Measurements from ENCODE around the gene CKAP2.
A peak's percentile ranks its signal among the peaks of the same experiment; 100 is the strongest.
"Not testable (repeated sequence)": the region's sequence is repeated elsewhere in the genome, so short reads cannot be mapped to it uniquely, and the experiment has no call there.

The CKAP2 gene

DNA sequence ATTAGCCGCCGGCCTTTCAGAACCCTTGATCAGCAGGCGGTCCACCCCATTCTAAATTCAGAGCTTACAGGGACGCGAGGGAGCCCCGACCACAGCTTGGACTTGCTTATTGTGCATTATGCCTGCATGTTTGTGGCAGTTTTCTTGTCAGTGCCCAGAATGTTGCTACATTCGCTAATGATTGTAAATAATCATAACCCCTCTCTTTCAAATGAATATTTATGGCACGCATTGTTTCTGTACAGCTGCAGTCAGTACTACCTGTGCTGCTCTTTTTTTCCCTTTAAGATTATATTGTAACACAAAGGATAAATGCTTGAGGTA, 4.5 kb upstream of the CKAP2 start:
- FAIRE-seq, result no peak
- DNase-seq (ENCODE audit: insufficient read length, low spot score), result no peak

GRCh38 chr13:52451135-52451804, 4.0 kb upstream of the CKAP2 start:
- DNase-seq (ENCODE audit: insufficient read length, low spot score), result no peak
- no peak for FAIRE-seq

DNA sequence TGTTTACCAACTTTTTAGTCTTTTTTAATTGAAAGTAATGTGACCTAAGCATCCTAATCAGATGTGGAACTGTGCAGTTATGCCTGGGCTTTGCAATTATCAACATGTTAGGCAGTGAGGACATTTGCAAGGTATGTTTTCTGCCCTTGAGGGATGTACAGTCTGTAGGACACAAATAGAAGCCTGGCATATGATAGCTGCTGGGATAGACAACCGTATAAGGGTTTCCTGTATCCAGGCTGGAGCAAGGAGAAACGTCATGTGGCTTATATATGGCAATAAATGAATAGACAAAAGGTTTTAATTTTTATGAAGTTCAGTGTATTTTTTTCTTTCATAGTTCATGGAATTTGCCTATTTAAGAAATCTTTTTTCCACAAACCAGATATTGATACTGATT, 2.8 kb upstream of the CKAP2 start:
- DNase-seq (ENCODE audit: insufficient read length, low spot score) (no peak), FAIRE-seq (no peak)

DNA sequence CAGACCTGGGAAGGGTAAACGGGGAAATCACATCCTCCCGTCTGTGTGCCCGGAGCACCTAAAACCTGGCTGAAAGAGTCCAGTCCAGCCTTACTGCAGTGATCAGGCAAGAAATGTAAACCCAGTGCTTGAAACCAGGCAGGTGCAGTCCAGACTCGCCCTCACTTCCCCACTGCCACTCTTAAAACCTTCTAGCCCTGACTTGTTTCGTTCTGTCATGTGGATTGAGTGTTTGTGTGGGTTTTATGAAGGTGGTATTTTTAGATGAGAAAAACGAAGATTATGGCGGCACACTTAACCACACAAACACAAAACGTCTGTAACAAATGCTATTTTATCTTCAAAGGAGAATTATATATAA, 839 bp upstream of the CKAP2 start:
- FAIRE-seq (peak; percentile 92), DNase-seq (ENCODE audit: insufficient read length, low spot score) (peak; percentile 17)

GRCh38 chr13:52455677-52456041, 381 bp downstream of the CKAP2 start:
- peak; percentile 56 for DNase-seq (ENCODE audit: insufficient read length, low spot score)
- no peak for FAIRE-seq

DNA sequence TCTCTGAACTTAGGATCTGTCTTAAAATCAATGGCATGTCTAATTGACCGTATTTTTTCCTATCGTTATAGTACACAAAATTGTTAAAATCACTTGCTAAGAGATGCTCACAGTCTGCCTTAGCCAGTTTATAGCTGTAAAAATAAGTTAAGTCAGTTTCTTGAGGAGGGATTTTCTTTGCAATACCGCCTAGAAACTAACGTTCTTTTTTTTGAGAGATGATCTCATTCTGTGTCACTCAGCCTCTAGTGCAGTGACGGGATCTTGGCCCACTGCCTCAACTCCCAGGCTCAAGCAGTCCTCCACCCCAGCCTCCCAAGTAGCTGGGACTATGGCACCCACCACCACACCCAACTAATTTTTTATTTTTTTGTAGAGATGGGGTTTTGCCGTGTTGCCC, 4.4 kb downstream of the CKAP2 start:
- DNase-seq (ENCODE audit: insufficient read length, low spot score) (no peak), FAIRE-seq (no peak)

- FAIRE-seq, result no peak
- no peak for DNase-seq (ENCODE audit: insufficient read length, low spot score)
Measured at GRCh38 chr13:52461265-52461664, 6.0 kb downstream of the CKAP2 start.

GRCh38 chr13:52463526-52463925, 8.2 kb downstream of the CKAP2 start:
- DNase-seq (ENCODE audit: insufficient read length, low spot score) (no peak), FAIRE-seq (no peak)

DNA sequence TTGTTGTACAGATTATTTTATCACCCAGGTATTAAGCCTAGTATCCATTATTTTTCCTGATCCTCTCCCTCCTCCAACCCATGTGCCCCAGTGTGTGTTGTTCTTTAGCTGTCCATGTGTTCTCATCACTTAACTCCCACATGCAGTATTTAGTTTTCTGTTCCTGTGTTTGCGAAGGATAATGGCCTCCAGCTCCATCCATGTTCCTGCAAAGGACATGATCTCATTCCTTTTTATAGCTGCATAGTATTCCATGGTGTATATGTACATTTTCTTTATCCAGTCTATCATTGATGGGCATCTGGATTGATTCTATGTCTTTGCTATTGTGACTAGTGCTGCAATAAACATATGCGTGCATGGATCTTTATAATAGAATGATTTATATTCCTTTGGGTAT, 13.2 kb downstream of the CKAP2 start:
- DNase-seq (ENCODE audit: insufficient read length, low spot score); FAIRE-seq: not testable (repeated sequence)

DNA sequence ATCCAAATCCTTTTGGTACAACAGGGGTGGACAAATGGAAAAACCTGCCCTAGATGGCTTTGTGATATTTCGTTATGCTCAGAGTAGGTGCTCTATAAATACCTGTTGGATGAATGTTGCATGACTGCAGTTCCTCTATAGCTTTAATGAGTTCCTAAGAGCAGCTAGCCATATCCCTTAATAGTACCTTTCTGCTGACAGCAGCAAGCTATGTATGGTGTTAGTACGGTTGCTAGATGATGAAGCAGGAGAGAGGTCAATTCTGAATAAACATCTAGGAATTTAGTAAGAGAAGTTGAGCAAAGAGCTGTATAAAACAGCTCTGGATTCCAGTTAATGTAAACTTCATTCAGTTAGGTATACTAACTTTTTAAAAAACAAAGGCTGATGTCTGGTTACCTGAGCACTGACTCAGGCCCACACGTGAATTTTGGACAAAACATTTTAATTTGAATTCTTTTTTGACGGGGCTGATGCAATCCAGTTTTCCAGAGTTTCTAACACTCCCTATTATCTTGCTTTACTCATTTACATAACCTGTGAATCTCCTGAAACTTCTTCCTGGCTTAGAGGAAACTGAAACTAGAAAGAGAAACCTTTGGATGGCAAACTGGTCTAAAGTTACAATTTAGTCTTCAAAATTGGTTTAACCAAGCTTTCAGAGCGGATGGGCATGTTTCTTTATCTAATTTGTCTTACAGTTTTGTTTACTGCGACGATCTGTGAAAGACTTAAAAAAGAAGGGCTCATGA, 25.6 kb downstream of the CKAP2 start:
- peak; percentile 33 for FAIRE-seq
- DNase-seq (ENCODE audit: insufficient read length, low spot score), result not testable (repeated sequence)

GRCh38 chr13:52487078-52487477, 31.8 kb downstream of the CKAP2 start:
- FAIRE-seq, result not testable (repeated sequence)

GRCh38 chr13:52488763-52489162, 33.5 kb downstream of the CKAP2 start:
- FAIRE-seq; DNase-seq (ENCODE audit: insufficient read length, low spot score): not testable (repeated sequence)

More at GRCh38 chr13:52487078-52487477, 31.8 kb downstream of the CKAP2 start:
- DNase-seq (ENCODE audit: insufficient read length, low spot score), result not testable (repeated sequence)

DNA sequence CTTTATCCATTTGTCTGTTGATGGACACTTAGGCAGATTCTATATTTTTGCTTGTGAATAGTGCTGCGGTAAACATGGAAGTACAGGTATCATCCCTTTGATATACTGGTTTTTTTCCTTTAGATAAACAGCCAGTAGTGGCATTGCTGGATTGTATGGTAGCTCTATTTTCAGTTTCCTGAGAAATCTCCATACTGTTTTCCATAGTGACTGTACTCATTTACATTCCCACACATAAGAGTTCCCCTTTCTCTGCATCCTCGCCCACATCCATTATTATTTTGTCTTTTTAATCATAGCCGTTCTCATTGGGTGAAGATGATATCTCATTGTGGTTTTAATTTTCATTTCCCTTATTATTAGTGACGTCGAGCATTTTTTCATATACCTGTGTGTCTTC, 35.7 kb downstream of the CKAP2 start:
- FAIRE-seq; DNase-seq (ENCODE audit: insufficient read length, low spot score): not testable (repeated sequence)

DNA sequence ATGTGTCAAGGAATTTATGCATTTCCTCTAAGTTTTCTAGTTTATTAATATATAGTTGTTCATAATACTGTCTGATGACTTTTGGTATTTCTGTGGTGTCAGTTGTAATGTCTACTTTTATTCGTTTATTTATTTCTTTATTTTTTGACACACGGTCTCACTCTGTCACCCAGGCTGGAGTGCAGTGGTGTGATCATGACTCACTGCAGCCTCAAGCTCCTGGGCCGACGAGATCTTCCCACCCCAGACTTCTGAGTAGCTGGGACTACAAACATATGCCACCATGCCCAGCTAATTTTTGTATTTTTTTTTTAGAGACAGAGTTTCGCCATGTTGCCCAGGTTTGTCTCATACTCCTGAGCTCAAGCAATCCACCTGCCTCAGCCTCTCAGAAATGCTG, 39.0 kb downstream of the CKAP2 start:
- not testable (repeated sequence) for DNase-seq (ENCODE audit: insufficient read length, low spot score); FAIRE-seq

DNA sequence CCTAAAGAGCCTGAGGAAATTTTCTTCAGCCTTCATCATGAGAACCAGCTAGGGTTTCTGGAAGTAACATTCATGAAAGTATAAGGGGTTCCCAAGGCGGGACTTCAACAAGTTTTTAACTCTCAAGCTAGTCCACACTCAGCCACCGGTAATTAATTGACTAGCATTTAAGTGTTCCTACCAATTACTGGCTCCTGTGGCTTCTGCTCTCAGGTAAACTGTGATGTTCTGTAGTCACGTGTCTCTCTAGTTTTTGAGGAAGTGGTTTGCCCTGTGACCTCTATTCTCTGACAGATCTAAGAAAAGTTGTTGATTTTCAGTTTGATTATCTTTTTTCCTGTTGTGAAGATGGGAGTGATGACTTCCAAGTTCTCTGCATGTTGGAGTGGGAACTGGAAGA, 42.7 kb downstream of the CKAP2 start:
- FAIRE-seq, result peak; percentile 90
- not testable (repeated sequence) for DNase-seq (ENCODE audit: insufficient read length, low spot score)

DNA sequence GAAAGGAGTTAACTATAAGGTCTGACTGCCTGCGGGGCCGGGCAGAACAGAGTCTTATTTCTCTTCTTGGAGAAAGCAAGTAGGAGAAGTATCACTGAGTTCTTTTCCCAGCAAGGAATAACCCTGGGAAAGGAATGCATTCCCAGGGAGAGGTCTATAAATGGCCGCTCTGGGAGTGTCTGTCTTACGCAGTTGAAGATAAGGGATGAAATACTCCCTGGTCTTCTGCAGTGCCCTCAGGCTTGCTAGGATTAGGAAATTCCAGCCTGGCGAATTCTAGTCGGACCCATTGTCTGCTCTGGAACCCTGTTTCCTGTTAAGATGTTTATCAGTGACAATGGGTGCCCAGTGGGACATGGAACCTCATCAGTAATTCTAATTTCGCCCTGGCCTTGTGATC, 47.0 kb downstream of the CKAP2 start:
- not testable (repeated sequence) for DNase-seq (ENCODE audit: insufficient read length, low spot score)

GRCh38 chr13:52505843-52506242, 50.6 kb downstream of the CKAP2 start:
- not testable (repeated sequence) for FAIRE-seq; DNase-seq (ENCODE audit: insufficient read length, low spot score)

More for the DNA sequence above, 47.0 kb downstream of the CKAP2 start:
- not testable (repeated sequence) for FAIRE-seq

DNA sequence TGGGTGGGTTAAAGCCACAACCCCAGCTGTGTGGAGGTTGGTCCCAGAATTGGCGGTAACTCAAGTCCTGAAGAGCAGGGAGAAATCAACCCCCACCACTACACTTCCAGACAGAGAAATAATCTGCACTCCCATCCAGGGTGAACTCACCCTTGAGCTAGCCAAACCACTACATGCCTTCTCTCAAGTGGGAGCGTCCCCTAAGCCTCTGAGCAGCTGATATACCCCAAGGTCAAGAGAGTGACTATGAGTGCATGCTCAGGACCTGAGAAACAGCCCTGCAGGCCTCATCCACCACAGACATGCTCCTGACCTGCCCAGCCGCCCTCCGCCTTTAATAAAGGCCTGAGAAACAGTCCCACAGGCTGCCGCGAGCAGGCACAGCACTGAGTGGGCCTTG, 54.3 kb downstream of the CKAP2 start:
- not testable (repeated sequence) for FAIRE-seq

GRCh38 chr13:52510221-52510797, 55.0 kb downstream of the CKAP2 start:
- FAIRE-seq; DNase-seq (ENCODE audit: insufficient read length, low spot score): not testable (repeated sequence)

More for the DNA sequence above, 54.3 kb downstream of the CKAP2 start:
- DNase-seq (ENCODE audit: insufficient read length, low spot score), result not testable (repeated sequence)

DNA sequence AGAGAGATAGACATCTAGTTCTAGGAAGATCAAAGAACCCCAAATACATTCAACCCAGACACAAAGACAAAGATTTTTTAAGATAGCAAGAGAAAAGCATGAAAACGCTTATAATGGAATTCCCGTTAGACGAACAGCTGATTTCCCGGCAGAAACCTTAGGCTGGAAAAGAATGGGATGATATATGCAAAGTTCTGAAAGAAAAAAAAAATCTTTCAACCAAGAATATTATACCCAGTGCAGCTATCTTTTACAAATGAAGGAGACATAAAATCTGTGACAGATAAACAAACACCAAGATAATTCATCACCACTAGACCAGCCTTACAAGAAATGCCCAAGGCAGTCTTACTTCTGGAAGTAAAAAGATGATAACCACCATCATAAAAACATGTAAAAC, 56.3 kb downstream of the CKAP2 start:
- not testable (repeated sequence) for FAIRE-seq; DNase-seq (ENCODE audit: insufficient read length, low spot score)

DNA sequence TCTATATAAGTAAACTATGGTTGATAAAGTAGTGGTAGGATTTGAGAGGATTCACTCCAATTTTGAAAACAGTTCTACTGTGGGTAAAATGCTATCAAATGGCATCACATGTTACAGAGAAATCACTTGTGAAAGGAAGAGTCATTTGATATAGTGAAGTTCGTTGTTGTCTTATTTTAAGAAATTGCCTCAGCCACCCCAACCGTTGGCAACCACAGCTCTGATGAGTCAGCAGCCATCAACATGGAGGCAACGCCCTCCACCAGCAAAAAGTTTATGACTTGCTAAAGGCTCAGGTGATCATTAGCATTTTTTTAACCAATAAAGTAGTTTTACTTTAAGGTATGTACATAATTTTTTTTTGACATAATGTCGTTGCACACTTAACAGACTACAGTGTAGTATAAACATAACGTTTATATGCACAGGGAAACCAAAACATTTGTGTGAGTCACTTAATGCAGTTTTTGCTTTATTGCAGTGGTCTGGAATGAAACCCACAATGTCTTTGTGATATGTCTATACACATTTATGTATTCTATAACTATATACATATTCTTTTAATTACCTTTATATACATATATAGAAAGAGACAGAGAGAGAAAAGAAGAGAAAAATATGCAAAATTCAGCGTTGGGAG, 58.8 kb downstream of the CKAP2 start:
- not testable (repeated sequence) for FAIRE-seq; DNase-seq (ENCODE audit: insufficient read length, low spot score)

All from GM19239 (cell line).